HG03558 (cell line): ENCODE results near the gene OR6C70.
"Not testable (repeated sequence)": the region's sequence is repeated elsewhere in the genome, so short reads cannot be mapped to it uniquely, and the experiment has no call there.

Experiments used
- ATAC-seq: cut with Tn5 transposase; IDR thresholded peaks from one replicate; pipeline ENCODE4 v1.9.1; 2021; ENCODE audit warnings: moderate number of reproducible peaks; ENCODE audit not compliant: unreplicated experiment; ENCODE audit errors: extremely low read depth

OR6C70 gene

GRCh38 chr12:55470088-55470829, at the start of gene OR6C70:
Gene OR6C70, minus strand, starts transcription at chr12:55470138. Its CDS starts 0 bp downstream, at chr12:55470138.
- ATAC-seq, result no peak

- ATAC-seq, result no peak
These were observed 46.5 kb upstream of the OR6C70 start for GRCh38 chr12:55516391-55516790.

DNA sequence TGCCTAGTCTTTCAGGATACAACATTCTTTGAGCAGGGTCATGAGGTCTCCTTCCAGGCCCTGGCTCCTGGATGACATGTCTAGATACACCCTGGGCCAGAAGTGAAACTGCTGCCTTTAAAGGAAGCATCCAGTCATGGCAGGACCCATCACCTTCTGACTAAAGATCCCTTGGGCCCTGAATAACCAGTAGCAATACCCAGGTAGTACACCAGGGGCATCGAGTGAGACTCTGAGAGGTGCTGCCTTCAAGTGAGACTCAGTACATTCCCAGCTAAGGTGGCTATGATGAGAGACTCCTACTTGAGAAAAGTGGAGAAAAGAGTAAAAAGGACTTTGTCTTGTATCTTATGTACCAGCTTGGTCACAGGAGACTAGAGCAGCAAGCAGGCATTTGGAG, 45.8 kb upstream of the OR6C70 start:
- ATAC-seq, result no peak

DNA sequence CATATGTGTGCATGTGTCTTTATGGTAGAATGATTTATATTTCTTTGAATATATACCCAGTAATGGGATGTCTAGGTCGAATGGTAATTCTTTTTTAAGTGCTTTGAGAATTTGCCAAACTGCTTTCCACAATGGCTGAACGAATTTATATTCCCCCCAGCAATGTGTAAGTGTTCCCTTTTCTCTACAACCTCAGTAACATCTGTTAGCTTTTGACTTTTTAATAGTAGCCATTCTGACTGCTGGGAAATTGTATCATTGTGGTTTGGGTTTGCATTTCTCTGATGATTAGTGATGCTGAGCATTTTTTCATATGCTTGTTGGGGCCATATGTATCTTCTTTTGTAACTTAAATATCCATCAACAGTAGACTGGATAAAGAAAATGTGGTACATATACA, 31.7 kb upstream of the OR6C70 start:
- no peak for ATAC-seq

- ATAC-seq, result no peak
These were observed 29.9 kb upstream of the OR6C70 start for GRCh38 chr12:55499810-55500252.

DNA sequence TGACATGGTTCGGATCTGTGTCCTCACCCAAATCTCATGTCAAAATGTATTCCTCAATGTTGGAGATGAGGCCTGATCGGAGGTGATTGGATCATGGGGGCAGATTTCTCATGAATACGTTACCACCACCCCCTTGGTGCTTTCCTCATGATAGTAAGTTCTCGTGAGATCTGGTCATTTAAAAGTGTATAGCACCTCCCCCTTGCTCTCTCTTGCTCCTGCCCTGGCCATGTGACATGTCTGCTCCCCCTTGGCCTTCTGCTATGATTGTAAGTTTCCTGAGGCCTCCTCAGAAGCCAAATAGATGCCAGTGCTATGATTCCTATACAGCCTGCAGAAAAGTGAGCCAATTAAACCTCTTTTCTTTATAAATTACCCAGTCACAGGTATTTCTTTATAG, 29.3 kb upstream of the OR6C70 start:
- no peak for ATAC-seq

GRCh38 chr12:55495490-55495889, 25.6 kb upstream of the OR6C70 start:
- no peak for ATAC-seq

- ATAC-seq, result no peak
These were observed 22.1 kb upstream of the OR6C70 start, which contains the start of gene OR6C68 for GRCh38 chr12:55492078-55492477. Gene OR6C68, plus strand, starts transcription at chr12:55492378. Its CDS starts 0 bp downstream, at chr12:55492378.

GRCh38 chr12:55484284-55484683, 14.3 kb upstream of the OR6C70 start:
- not testable (repeated sequence) for ATAC-seq

- ATAC-seq, result not testable (repeated sequence)
These were observed 9.2 kb upstream of the OR6C70 start for GRCh38 chr12:55479136-55479535.

DNA sequence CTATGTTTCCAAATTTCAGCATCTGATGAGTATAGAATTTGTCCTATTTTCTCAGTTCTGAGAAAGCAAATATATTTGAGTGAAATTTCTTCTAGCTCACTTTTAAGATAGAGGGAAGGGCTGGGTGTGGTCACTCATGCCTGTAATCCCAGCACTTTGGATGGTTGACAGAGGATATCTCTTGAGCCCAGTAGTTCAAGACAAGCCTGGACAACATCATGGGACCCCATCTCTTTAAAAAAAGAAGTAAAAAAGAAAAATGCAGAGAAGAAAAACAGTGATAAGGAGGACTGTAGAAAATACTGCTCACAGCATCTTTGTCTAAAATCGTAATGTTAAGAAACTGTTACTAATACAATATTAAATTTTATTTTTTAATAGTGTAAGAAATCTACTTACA, 2.3 kb upstream of the OR6C70 start:
- ATAC-seq, result no peak

- ATAC-seq, result no peak
These were observed 647 bp downstream of the OR6C70 start for GRCh38 chr12:55469291-55469690.

DNA sequence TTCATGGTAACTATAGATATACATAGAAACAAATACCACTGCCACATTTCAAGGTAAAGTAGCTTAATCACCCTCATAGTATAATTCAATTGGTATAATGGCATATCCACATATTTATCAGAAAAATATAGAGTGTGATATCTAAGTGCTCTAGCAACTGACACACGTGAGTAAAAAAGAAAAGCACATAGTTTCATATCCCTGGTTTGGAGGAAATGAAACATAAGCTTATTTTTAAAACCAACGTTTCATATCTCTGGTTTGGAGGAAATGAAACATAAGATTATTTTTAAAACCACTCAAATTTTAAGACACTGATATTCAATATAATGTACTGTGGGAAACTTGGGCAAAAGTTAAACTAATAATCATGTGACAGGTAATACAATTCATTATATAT, 2.1 kb downstream of the OR6C70 start:
- no peak for ATAC-seq

GRCh38 chr12:55464926-55465325, 5.0 kb downstream of the OR6C70 start:
- not testable (repeated sequence) for ATAC-seq

GRCh38 chr12:55448825-55449224, 21.1 kb downstream of the OR6C70 start:
- ATAC-seq, result no peak

DNA sequence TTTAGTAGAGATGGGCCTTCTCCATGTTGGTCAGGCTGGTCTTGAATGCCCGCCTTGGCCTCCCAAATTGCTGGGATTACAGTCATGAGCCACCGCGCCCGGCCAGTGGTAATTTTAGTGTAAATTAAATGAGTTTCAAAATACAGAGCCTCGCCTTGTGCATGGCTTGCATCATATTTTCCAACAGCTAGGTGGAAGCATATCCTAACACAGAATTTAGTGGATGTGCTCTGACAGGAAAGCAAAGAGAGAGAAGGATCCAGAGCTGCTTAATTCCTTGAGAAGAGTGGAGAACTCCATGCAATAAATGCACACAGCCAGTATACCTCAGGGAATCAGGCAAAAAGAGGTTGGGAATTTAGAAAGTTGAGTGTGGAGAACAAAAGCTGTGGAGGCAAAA, 23.6 kb downstream of the OR6C70 start:
- no peak for ATAC-seq

GRCh38 chr12:55445357-55445756, 24.6 kb downstream of the OR6C70 start:
- no peak for ATAC-seq

DNA sequence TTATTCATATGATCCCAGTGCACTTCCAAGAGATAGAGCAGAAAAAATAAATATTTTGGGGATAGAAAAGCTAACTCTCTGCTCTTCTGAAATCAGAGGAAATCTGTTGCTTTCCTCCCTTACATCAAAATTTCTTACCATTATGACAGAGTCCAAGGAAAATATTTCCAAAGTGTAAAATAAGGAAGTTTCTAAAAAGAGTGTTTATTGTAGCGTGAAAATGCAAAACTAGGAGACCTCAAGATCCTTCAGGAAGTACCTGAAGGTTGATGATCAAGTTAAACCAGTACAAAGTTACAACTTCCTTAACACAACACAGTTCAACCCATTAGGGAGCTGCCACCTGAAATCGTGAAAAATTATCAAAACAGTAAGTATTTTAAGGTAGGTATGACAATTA, 26.2 kb downstream of the OR6C70 start, which contains the start of gene OR6C2:
TSS of gene OR6C2 (plus strand) at position 301 of the 400 bp plus-strand sequence. CDS start 8,138 bp downstream, outside the sequence.
- ATAC-seq, result no peak

GRCh38 chr12:55441233-55441632, 28.7 kb downstream of the OR6C70 start:
- not testable (repeated sequence) for ATAC-seq

GRCh38 chr12:55428331-55429243, 41.4 kb downstream of the OR6C70 start:
- ATAC-seq, result no peak

- no peak for ATAC-seq
These were observed 44.0 kb downstream of the OR6C70 start, which contains the start of gene OR6C76 for GRCh38 chr12:55425954-55426353. Gene OR6C76, plus strand, starts transcription at chr12:55426254. Its CDS starts 0 bp downstream, at chr12:55426254.
